Activated CD4-positive, alpha-beta T cell treated with anti-CD3 and anti-CD28 coated beads, Interleukin-10, Interleukin-2, amounts not matched to agents 100 ng/mL and 50 ng/mL, durations not matched to agents 16 hours and 8 hours (primary cell): ENCODE measurements around the gene OR2T12.
A peak's percentile ranks its signal among the peaks of the same experiment; 100 is the strongest.
"Not testable (repeated sequence)": the region's sequence is repeated elsewhere in the genome, so short reads cannot be mapped to it uniquely, and the experiment has no call there.

ENCODE experiments used
- DNase-seq: peaks from one replicate; pipeline ENCODE4 v3.0.0-alpha.2; 2020

Gene OR2T12

GRCh38 chr1:248303324-248303723, at the start of gene OR2T12:
OR2T12 (minus strand) TSS chr1:248303424; CDS start chr1:248295578, 7,846 bp downstream.
- DNase-seq = no peak

DNA sequence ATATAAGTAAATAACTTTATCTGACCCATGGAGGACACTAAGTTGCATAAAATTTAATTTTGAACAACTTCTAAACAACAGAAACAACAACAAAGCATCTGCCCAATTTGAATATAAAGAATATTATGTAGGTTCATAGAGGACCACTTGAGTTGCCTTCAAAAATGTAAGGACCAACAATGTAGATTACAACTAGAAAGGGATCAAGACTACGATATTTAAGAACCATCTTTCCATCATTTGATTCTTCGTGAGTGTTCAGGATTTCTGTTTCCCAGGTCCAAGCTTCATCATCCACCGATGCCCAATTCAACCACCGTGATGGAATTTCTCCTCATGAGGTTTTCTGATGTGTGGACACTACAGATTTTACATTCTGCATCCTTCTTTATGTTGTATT, 45.3 kb upstream of the OR2T12 start, which contains the start of gene OR14C36:
TSS of gene OR14C36 (plus strand) at position 301 of the 400 bp plus-strand sequence. CDS start at position 301, 0 bp downstream.
- no peak for DNase-seq

DNA sequence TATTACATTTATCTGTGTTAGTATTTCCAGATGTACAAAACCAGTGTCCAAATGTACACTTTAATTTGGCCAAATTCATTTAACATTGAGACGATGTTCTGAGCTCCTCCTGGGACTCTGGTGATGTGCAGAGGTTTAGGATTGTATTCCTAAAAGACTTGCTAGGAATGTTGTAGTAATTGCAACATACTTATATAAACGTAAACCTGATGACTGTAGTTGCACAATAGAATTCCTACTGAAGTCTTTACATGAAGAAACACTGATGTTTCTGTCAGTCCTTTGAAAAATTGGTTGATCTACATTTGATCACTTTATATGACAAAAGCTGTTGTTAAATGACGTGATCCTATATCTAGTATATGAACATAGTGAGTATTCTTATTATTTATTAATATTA, 40.2 kb upstream of the OR2T12 start:
- no peak for DNase-seq

DNA sequence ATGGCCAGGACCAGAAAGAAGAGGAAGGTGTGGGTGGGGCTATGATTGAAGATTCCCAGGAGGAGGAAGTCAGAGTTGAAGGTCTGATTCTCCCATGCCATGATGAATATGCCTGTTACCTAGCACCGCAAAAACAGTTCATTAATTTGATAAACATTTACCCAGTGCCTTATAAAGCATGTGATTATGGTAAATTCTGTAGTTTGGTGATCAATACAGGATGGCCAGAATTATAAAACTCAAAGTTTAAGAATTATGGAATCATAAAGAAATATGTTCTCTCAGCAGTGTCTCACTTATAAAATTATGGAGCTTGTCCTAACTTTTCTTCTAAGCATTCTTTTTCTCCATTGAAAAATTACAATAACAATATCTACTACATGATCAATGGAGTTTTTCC, 21.2 kb upstream of the OR2T12 start, which contains the start of gene OR2M7:
TSS of gene OR2M7 (minus strand) at position 101 of the 400 bp plus-strand sequence. CDS start at position 101, 0 bp downstream.
- DNase-seq = no peak

DNA sequence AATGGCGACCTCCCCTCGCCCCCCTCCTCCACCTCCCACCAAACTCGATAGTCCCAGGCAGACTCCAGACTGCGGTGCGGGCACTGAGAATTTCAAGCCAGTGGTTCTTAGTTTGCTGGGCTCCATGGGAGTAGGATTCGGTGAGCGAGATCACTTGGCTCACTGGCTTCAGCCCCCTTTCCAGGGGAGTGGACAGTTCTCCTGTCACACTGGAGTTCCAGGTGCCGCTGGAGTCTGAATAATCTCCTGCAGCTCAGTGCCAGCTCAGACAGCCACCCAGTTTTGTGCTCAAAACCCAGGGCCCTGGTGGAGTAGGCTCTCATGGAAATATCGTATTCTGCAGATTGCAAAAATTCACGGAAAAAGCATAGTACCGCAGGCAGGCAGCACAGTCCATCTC, 13.6 kb upstream of the OR2T12 start:
- DNase-seq = no peak

- not testable (repeated sequence) for DNase-seq
These were observed 3.5 kb upstream of the OR2T12 start for GRCh38 chr1:248306740-248307139.

GRCh38 chr1:248306103-248306502, 2.9 kb upstream of the OR2T12 start:
- no peak for DNase-seq

DNA sequence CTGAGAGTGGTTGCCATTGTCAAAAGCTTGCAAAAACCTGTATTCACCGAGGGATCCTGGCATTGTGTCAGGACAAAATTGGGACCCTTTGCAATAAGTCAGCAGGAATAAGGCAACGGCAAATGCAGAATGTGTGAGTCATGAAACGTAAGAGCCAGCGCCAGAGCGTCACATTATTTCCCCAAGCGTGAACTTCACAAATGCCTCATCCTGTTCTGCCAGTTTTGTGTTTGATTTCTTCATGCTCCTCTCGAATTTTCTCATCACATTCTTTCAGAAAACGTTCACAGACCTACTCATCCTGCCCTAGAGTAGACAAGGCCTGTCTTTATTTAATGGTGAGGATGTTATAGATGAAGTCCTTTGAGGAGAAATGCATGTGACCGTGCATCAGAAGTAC, 2.4 kb upstream of the OR2T12 start:
- not testable (repeated sequence) for DNase-seq

GRCh38 chr1:248288391-248288790, 14.8 kb downstream of the OR2T12 start:
- DNase-seq = no peak

DNA sequence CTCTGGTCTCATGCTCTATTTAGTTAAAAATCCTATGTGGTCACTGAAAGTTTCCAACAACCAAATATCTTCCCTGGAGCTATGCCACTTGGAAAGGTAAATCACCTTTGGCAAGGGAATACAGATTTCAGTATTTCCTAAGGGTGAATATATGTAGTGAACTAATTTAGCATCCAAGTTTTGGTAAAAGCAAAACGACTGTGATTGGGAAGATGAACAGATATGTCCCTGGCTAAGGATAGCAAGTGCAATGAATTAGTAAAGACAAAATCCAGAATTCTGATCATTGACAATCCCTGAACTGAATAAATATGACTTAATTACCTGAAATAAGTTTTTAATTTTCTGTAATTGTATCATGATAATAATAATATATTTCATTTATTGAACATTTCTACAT, 25.3 kb downstream of the OR2T12 start, which contains the start of gene OR2T33:
TSS of gene OR2T33 (minus strand) at position 101 of the 400 bp plus-strand sequence. CDS start 4,162 bp downstream, outside the sequence.
- no peak for DNase-seq

DNA sequence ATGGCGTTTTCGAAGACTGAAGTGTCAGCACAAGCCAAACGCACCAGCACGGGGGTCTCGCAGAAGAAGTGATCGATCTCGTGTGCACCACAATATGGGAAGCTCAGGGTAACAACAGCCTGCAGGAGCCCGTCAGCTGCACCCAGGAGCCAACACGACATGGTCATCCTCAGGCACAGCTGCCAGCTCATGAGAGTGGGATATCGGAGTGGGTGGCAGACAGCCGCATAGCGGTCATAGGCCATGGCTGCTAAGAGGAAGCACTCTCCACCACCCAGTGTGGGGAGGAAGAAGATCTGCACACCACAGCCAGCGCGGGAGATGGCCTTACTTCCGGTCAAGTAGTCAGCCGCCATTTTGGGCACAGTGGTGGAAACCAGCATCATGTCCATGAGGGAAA, 30.0 kb downstream of the OR2T12 start:
- DNase-seq = not testable (repeated sequence)

- DNase-seq = no peak
These were observed 35.0 kb downstream of the OR2T12 start for GRCh38 chr1:248268178-248268577.

DNA sequence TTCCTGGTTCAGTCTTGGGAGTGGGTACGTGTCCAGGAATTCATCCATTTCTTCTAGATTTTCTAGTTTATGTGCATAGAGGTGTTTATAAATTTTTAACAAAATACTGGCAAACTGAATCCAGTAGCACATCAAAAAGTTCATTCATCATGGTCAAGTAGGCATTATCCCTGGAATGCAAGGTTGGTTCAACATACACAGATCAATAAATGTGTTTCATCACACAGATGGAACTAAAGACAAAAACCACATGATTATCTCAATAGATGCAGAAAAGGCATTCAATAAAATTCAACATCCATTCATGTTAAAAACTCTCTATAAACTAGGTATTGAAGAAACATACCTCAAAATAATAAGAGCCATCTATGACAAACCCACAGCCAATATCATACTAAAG, 43.9 kb downstream of the OR2T12 start:
- not testable (repeated sequence) for DNase-seq

GRCh38 chr1:248243204-248243603, 60.0 kb downstream of the OR2T12 start:
- DNase-seq = peak; percentile 48
